Ramos (cell line): ENCODE measurements around the gene BOLL.
"Not testable (repeated sequence)": the region's sequence is repeated elsewhere in the genome, so short reads cannot be mapped to it uniquely, and the experiment has no call there.

Experiments
- in situ Hi-C: fragments of 300-500 bp; cut with MboI; formaldehyde crosslinking; loops from one replicate; pipeline ENCODE4 v1.14.3; 2022; ENCODE audit warnings: low sequenced_read_pairs; ENCODE audit not compliant: unreplicated experiment

BOLL gene

GRCh38 chr2:197784956-197785941, at the start of gene BOLL:
TSS of gene BOLL (minus strand) at chr2:197785319. CDS start at chr2:197781850, 3,469 bp downstream.
- in situ Hi-C loops: no loop called here

- in situ Hi-C loops: not testable (repeated sequence)
Observed at GRCh38 chr2:197834771-197835170, 49.7 kb upstream of the BOLL start.

GRCh38 chr2:197828464-197829135, 43.5 kb upstream of the BOLL start:
- in situ Hi-C loops: no loop called here

- in situ Hi-C loops: no loop called here
Observed at GRCh38 chr2:197827618-197828017, 42.5 kb upstream of the BOLL start.

GRCh38 chr2:197822333-197822732, 37.2 kb upstream of the BOLL start:
- in situ Hi-C loops: loop anchor here (25.0 kb wide), 1 partner anchor 465 kb away; no protein-coding TSS in a partner anchor

GRCh38 chr2:197821550-197822289, 36.6 kb upstream of the BOLL start:
- in situ Hi-C loops: loop anchor here (25.0 kb wide), 1 partner anchor 466 kb away; no protein-coding TSS in a partner anchor

- in situ Hi-C loops: loop anchor here (25.0 kb wide), 1 partner anchor 473 kb away; no protein-coding TSS in a partner anchor
Observed at GRCh38 chr2:197814526-197814925, 29.4 kb upstream of the BOLL start.

GRCh38 chr2:197813093-197813787, 28.1 kb upstream of the BOLL start:
- in situ Hi-C loops: loop anchor here (25.0 kb wide), 1 partner anchor 474 kb away; no protein-coding TSS in a partner anchor

- in situ Hi-C loops: loop anchor here (25.0 kb wide), 1 partner anchor 477 kb away; no protein-coding TSS in a partner anchor
Observed at GRCh38 chr2:197810491-197810890, 25.4 kb upstream of the BOLL start.

- in situ Hi-C loops: loop anchor here (25.0 kb wide), 1 partner anchor 477 kb away; no protein-coding TSS in a partner anchor
Observed at GRCh38 chr2:197810016-197810415, 24.9 kb upstream of the BOLL start.

GRCh38 chr2:197809064-197809463, 23.9 kb upstream of the BOLL start:
- in situ Hi-C loops: loop anchor here (25.0 kb wide), 1 partner anchor 478 kb away; no protein-coding TSS in a partner anchor

- in situ Hi-C loops: loop anchor here (25.0 kb wide), 1 partner anchor 481 kb away; no protein-coding TSS in a partner anchor
Observed at GRCh38 chr2:197805715-197806633, 20.9 kb upstream of the BOLL start.

- in situ Hi-C loops: loop anchor here (25.0 kb wide), 1 partner anchor 482 kb away; no protein-coding TSS in a partner anchor
Observed at GRCh38 chr2:197804758-197805714, 19.9 kb upstream of the BOLL start.

GRCh38 chr2:197804049-197804757, 19.1 kb upstream of the BOLL start, which contains the start of gene PLCL1:
TSS of gene PLCL1 (plus strand) at chr2:197804593.
- in situ Hi-C loops: loop anchor here (25.0 kb wide), 1 partner anchor 483 kb away; no protein-coding TSS in a partner anchor

GRCh38 chr2:197803033-197803444, 17.9 kb upstream of the BOLL start:
- in situ Hi-C loops: loop anchor here (25.0 kb wide), 1 partner anchor 484 kb away; no protein-coding TSS in a partner anchor

GRCh38 chr2:197801033-197801432, 15.9 kb upstream of the BOLL start:
- in situ Hi-C loops: loop anchor here (25.0 kb wide), 1 partner anchor 486 kb away; no protein-coding TSS in a partner anchor
